Caco-2 (cell line): ENCODE results near the gene TMEM39A. TPM values are rescaled to one million over a fixed set of nuclear protein-coding genes. Genes with fewer than 3 reads are reported as not detected.
A peak's percentile ranks its signal among the peaks of the same experiment; 100 is the strongest.

Source experiments
- BruUV-seq: library from RNA; stranded (reverse); fragments of 400-500 nt; replicated peaks from 2 replicates; lab custom pipeline; 2021; lab: Mats Ljungman, UMichigan
- CTCF ChIA-PET: fragments of 300-600 bp; sonication (Branson Sonifier 250); formaldehyde crosslinking; loops from one replicate; lab custom pipeline; 2022; ENCODE audit warnings: antibody characterized with exemption; lab: Charles Lee
- POLR2A ChIA-PET: fragments of 300-600 bp; sonication (Branson Sonifier 250); formaldehyde crosslinking; loops from one replicate; lab custom pipeline; 2022; ENCODE audit warnings: antibody characterized with exemption; lab: Charles Lee
- DNase-seq, 2 experiments: peaks; one replicate each; pipeline versions ENCODE4 v3.0.0 to v3.0.0-alpha.2; 2020 to 2022
- H3K27me3 ChIP-seq: replicated peaks from 2 replicates; pipeline ENCODE4 v1.6.0; 2011; ENCODE audit warnings: low read length; ENCODE audit not compliant: control insufficient read depth, insufficient read depth
- H3K36me3 ChIP-seq: 2 replicates; pipeline ENCODE4 v1.5.1; 2011; ENCODE audit warnings: low read length; ENCODE audit not compliant: control insufficient read depth, insufficient read depth
- H3K4me1 ChIP-seq: fragments of 250-450 bp; sonication (Bioruptor Pico); 2 replicates; pipeline ENCODE4 v1.5.1; 2020; ENCODE audit warnings: mild to moderate bottlenecking
- H3K4me3 ChIP-seq: 2 replicates; pipeline ENCODE4 v1.5.1; 2011; ENCODE audit warnings: low read depth, mild to moderate bottlenecking, control low read depth, low read length
- H3K9me3 ChIP-seq: fragments of 250-450 bp; sonication (Bioruptor Pico); 2 replicates; pipeline ENCODE4 v1.5.1; 2020; ENCODE audit warnings: mild to moderate bottlenecking, moderate library complexity
- H3K27ac Mint-ChIP-seq: one replicate; pipeline ENCODE4 v1.8.0; 2022; ENCODE audit warnings: mixed read lengths; ENCODE audit not compliant: unreplicated experiment
- H3K27me3 Mint-ChIP-seq: one replicate; pipeline ENCODE4 v1.8.0; 2022; ENCODE audit warnings: mixed read lengths; ENCODE audit not compliant: insufficient read depth, unreplicated experiment
- H3K36me3 Mint-ChIP-seq: one replicate; pipeline ENCODE4 v1.8.0; 2022; ENCODE audit warnings: mild to moderate bottlenecking, mixed read lengths; ENCODE audit not compliant: insufficient read depth, unreplicated experiment
- H3K4me1 Mint-ChIP-seq: one replicate; pipeline ENCODE4 v1.8.0; 2022; ENCODE audit warnings: low read depth, mixed read lengths; ENCODE audit not compliant: unreplicated experiment
- H3K4me3 Mint-ChIP-seq: one replicate; pipeline ENCODE4 v1.8.0; 2022; ENCODE audit warnings: mild to moderate bottlenecking, moderate library complexity, mixed read lengths; ENCODE audit not compliant: unreplicated experiment
- H3K9me3 Mint-ChIP-seq: one replicate; pipeline ENCODE4 v1.8.0; 2022; ENCODE audit warnings: mixed read lengths; ENCODE audit not compliant: unreplicated experiment
- CTCF ChIP-seq, 2 experiments: fragments of 200-600 bp in 1 of 2; IDR thresholded peaks; 1 replicate in 1 of 2; 2 replicates in 1 of 2; pipeline versions ENCODE4 v1.5.1 to v1.8.0; 2011 to 2022; ENCODE audit warnings: antibody characterized with exemption in 1 of 2, control low read depth in 1 of 2, inconsistent platforms in 1 of 2, low read depth in 1 of 2, low read length in 1 of 2, mild to moderate bottlenecking in 1 of 2, moderate library complexity in 1 of 2; ENCODE audit not compliant: insufficient read depth in 1 of 2, severe bottlenecking in 1 of 2, unreplicated experiment in 1 of 2
- intact Hi-C: fragments of 100-400 bp; cut with micrococcal nuclease; formaldehyde crosslinking; loops from one replicate; pipeline ENCODE4 v1.10.0; 2022; ENCODE audit not compliant: unreplicated experiment
- total RNA-seq: library from RNA; stranded (reverse); gene quantifications from 2 replicates; pipeline ENCODE4 v1.2.3, GENCODE V29; 2022

TMEM39A gene
- total RNA-seq, 1 experiment from 2014 or later: 52.1 TPM

- Mint-ChIP-seq H3K27ac (no peak overlapping the region), H3K9me3 (peaks cover 50% of the 10 kb centered on the region), H3K4me3 (no peak overlapping the region), H3K36me3 (peaks cover 56% of the 10 kb centered on the region), H3K4me1 (no peaks in the 10 kb centered on the region), H3K27me3 (no peaks in the 10 kb centered on the region)
- TF ChIP-seq CTCF (IDR thresholded peaks at IDR 0.05; ENCODE audit: insufficient read depth in 1 of 2, low read depth in 1 of 2, low read length in 1 of 2, severe bottlenecking in 1 of 2, unreplicated experiment in 1 of 2): no peak
- peaks cover 24% of the 10 kb centered on the region for H3K9me3 ChIP-seq
- no peaks in the 10 kb centered on the region for H3K27me3 ChIP-seq
- no peak overlapping the region for H3K4me3 ChIP-seq
- no peak for DNase-seq
- CTCF ChIA-PET: no interaction called here
- H3K36me3 ChIP-seq: peaks cover 3% of the 10 kb centered on the region
- intact Hi-C loops: no loop called here
- no peaks in the 10 kb centered on the region for H3K4me1 ChIP-seq
- BruUV-seq: no TSS peak
- POLR2A ChIA-PET: no interaction called here
These were observed 35.7 kb downstream of the TMEM39A start for GRCh38 chr3:119427669-119428068.

- Histone ChIP-seq H3K4me3 (no peak overlapping the region), H3K27me3 (no peaks in the 10 kb centered on the region), H3K9me3 (no peaks in the 10 kb centered on the region), H3K4me1 (peaks cover 26% of the 10 kb centered on the region), H3K36me3 (no peaks in the 10 kb centered on the region)
- intact Hi-C loops: no loop called here
- no peaks in the 10 kb centered on the region for H3K27me3 Mint-ChIP-seq
- POLR2A ChIA-PET: no interaction called here
- no peaks in the 10 kb centered on the region for H3K9me3 Mint-ChIP-seq
- TF ChIP-seq CTCF (IDR thresholded peaks at IDR 0.05; ENCODE audit: insufficient read depth in 1 of 2, low read depth in 1 of 2, low read length in 1 of 2, severe bottlenecking in 1 of 2, unreplicated experiment in 1 of 2): peak; percentile 17 to 37
- H3K27ac Mint-ChIP-seq: no peak overlapping the region
- H3K36me3 Mint-ChIP-seq: peaks cover 4% of the 10 kb centered on the region
- H3K4me1 Mint-ChIP-seq: peaks cover 19% of the 10 kb centered on the region
- DNase-seq: peak in 1 of 2 experiments; percentile 24
- BruUV-seq: no TSS peak
- no peak overlapping the region for H3K4me3 Mint-ChIP-seq
- CTCF ChIA-PET: interaction anchor here (0.7 kb wide), 1 partner anchor 59 kb away, joined by 3 read pairs; no protein-coding TSS in a partner anchor
These were observed 43.2 kb downstream of the TMEM39A start for GRCh38 chr3:119420196-119420595.

GRCh38 chr3:119418641-119419040, 44.8 kb downstream of the TMEM39A start:
- no TSS peak for BruUV-seq
- ChIA-PET POLR2A (no interaction called here), CTCF (no interaction called here)

More at GRCh38 chr3:119418641-119419040, 44.8 kb downstream of the TMEM39A start:
- no peak for DNase-seq
- intact Hi-C loops: loop anchor here (10.0 kb wide), 1 partner anchor 256 kb away; the partner anchor contains the start of gene COX17
- Histone ChIP-seq H3K27me3 (no peaks in the 10 kb centered on the region), H3K4me3 (no peak overlapping the region), H3K36me3 (no peaks in the 10 kb centered on the region), H3K4me1 (peaks cover 26% of the 10 kb centered on the region), H3K9me3 (no peaks in the 10 kb centered on the region)
- no peak overlapping the region for H3K4me3 Mint-ChIP-seq
- H3K9me3 Mint-ChIP-seq: no peaks in the 10 kb centered on the region
- TF ChIP-seq CTCF (IDR thresholded peaks at IDR 0.05; ENCODE audit: insufficient read depth in 1 of 2, low read depth in 1 of 2, low read length in 1 of 2, severe bottlenecking in 1 of 2, unreplicated experiment in 1 of 2): no peak
- H3K36me3 Mint-ChIP-seq: peaks cover 4% of the 10 kb centered on the region
- peaks cover 19% of the 10 kb centered on the region for H3K4me1 Mint-ChIP-seq
- H3K27ac Mint-ChIP-seq: no peak overlapping the region
- H3K27me3 Mint-ChIP-seq: no peaks in the 10 kb centered on the region
